Endothelial cell of umbilical vein (primary cell): ENCODE data around the gene SLCO2A1. TPM values are rescaled to one million over a fixed set of nuclear protein-coding genes. Genes with fewer than 3 reads are reported as not detected.

Experiments used
- BruUV-seq: library from RNA; stranded (reverse); fragments of 400-500 nt; replicated peaks from 2 replicates; lab custom pipeline; 2021; lab: Mats Ljungman, UMichigan
- CTCF ChIA-PET: fragments of 300-600, 350-600 bp; sonication (Branson Sonifier 250); formaldehyde crosslinking; loops from one replicate; lab custom pipeline; 2021; ENCODE audit warnings: antibody characterized with exemption, inconsistent platforms; lab: Charles Lee
- POLR2A ChIA-PET: fragments of 300-600, 350-600 bp; sonication (Branson Sonifier 250); formaldehyde crosslinking; loops from one replicate; lab custom pipeline; 2021; ENCODE audit warnings: antibody characterized with exemption, inconsistent platforms; lab: Charles Lee
- DNase-seq: peaks from one replicate; pipeline ENCODE4 v3.0.0-alpha.2; 2011; ENCODE audit warnings: low read depth, low spot score
- FAIRE-seq: peaks from 2 replicates; lab custom pipeline; 2011; peaks lifted over from hg19 to GRCh38; lab: Jason Lieb, UNC
- H2AFZ ChIP-seq: 2 replicates; pipeline ENCODE4 v1.6.0; 2012; ENCODE audit warnings: low read depth, low read length, control low read depth, inconsistent platforms
- H3K27ac ChIP-seq: 2 replicates; pipeline ENCODE4 v1.5.1; 2011; ENCODE audit warnings: low read depth, mild to moderate bottlenecking, control low read depth, low read length, moderate library complexity; ENCODE audit not compliant: insufficient read depth
- H3K27me3 ChIP-seq, 2 experiments: 2 replicates each; pipeline versions ENCODE4 v1.6.0 to v1.6.1; 2011; ENCODE audit warnings: low read length in 2 of 2, mixed read lengths in 1 of 2; ENCODE audit not compliant: control insufficient read depth in 2 of 2, insufficient read depth in 2 of 2
- H3K36me3 ChIP-seq, 2 experiments: 2 replicates in 1 of 2; 3 replicates in 1 of 2; pipeline ENCODE4 v1.5.1; 2011; ENCODE audit warnings: low read length in 2 of 2, mild to moderate bottlenecking in 1 of 2, moderate library complexity in 1 of 2; ENCODE audit not compliant: control insufficient read depth in 2 of 2, insufficient read depth in 2 of 2; ENCODE audit errors: extremely low read depth in 1 of 2
- H3K4me1 ChIP-seq: 3 replicates; pipeline ENCODE4 v1.5.1; 2011; ENCODE audit warnings: mild to moderate bottlenecking, low read length; ENCODE audit not compliant: control insufficient read depth, insufficient read depth; ENCODE audit errors: extremely low read depth
- H3K4me2 ChIP-seq: 2 replicates; pipeline ENCODE4 v1.6.1; 2011; ENCODE audit warnings: low read length, control low read depth, mixed read lengths; ENCODE audit not compliant: insufficient read depth
- H3K4me3 ChIP-seq, 3 experiments: fragments of 200-600 bp in 1 of 3; sonication (generic), shearing (Covaris generic) in 1 of 3; replicated peaks in 1 of 3; 2 replicates each; pipeline ENCODE4 v1.5.1; 2011 to 2016; ENCODE audit warnings: control low read depth in 3 of 3, low read length in 3 of 3, mild to moderate bottlenecking in 2 of 3, inconsistent platforms in 1 of 3, low read depth in 1 of 3, moderate library complexity in 1 of 3; ENCODE audit not compliant: insufficient read depth in 1 of 3
- H3K79me2 ChIP-seq: 2 replicates; pipeline ENCODE4 v1.6.0; 2012; ENCODE audit warnings: low read length, inconsistent platforms; ENCODE audit not compliant: control insufficient read depth, insufficient read depth
- H3K9ac ChIP-seq: replicated peaks from 2 replicates; pipeline ENCODE3; 2011; ENCODE audit warnings: low read length, control low read depth; ENCODE audit not compliant: insufficient read depth; ENCODE audit errors: extremely low read depth
- H3K9me1 ChIP-seq: replicated peaks from 3 replicates; pipeline ENCODE4 v1.6.0; 2011; ENCODE audit warnings: mild to moderate bottlenecking, low read length; ENCODE audit not compliant: control insufficient read depth, insufficient read depth; ENCODE audit errors: extremely low read depth
- H3K9me3 ChIP-seq: replicated peaks from 2 replicates; pipeline ENCODE4 v1.5.1; 2012; ENCODE audit warnings: low read length, inconsistent platforms; ENCODE audit not compliant: control insufficient read depth, insufficient read depth
- H4K20me1 ChIP-seq: replicated peaks from 2 replicates; pipeline ENCODE3; 2011; ENCODE audit warnings: mild to moderate bottlenecking, low read length; ENCODE audit not compliant: control insufficient read depth, insufficient read depth; ENCODE audit errors: extremely low read depth
- EZH2 ChIP-seq: IDR thresholded peaks from 2 replicates; pipeline ENCODE4 v1.6.1; 2012; ENCODE audit warnings: borderline replicate concordance, low read depth, mild to moderate bottlenecking, moderate library complexity, low read length, inconsistent platforms; ENCODE audit not compliant: severe bottlenecking
- FOS ChIP-seq: IDR thresholded peaks from 2 replicates; pipeline ENCODE4 v1.6.1; 2011; ENCODE audit warnings: mild to moderate bottlenecking, low read length, moderate library complexity, borderline replicate concordance; ENCODE audit not compliant: insufficient read depth
- GATA2 ChIP-seq: IDR thresholded peaks from 2 replicates; pipeline ENCODE4 v1.7.0; 2011; ENCODE audit warnings: low read depth, mild to moderate bottlenecking, moderate library complexity, mixed read lengths, low read length; ENCODE audit not compliant: insufficient read length, insufficient read depth
- JUN ChIP-seq: IDR thresholded peaks from 2 replicates; pipeline ENCODE4 v1.6.1; 2011; ENCODE audit warnings: borderline replicate concordance, low read depth; ENCODE audit not compliant: insufficient read length, insufficient read depth
- MYC ChIP-seq: IDR thresholded peaks from one replicate; pipeline ENCODE4 v1.6.1; 2011; ENCODE audit warnings: mild to moderate bottlenecking, low read depth, low read length
- POLR2A ChIP-seq: IDR thresholded peaks from 2 replicates; pipeline ENCODE4 v1.6.1; 2012; ENCODE audit warnings: low read depth, mild to moderate bottlenecking, control low read depth, low read length
- POLR2AphosphoS5 ChIP-seq: IDR thresholded peaks from 2 replicates; pipeline ENCODE4 v1.6.1; 2012; ENCODE audit warnings: low read depth, mild to moderate bottlenecking, control low read depth, low read length, moderate library complexity; ENCODE audit not compliant: insufficient read depth
- dilution Hi-C: fragments of 300-500 bp; cut with MboI; formaldehyde crosslinking; loops from one replicate; pipeline ENCODE4 v1.15.0; 2019; ENCODE audit warnings: low sequenced_read_pairs; ENCODE audit not compliant: extremely low pct_ligation_motif_present
- intact Hi-C: fragments of 100-400 bp; cut with micrococcal nuclease; formaldehyde crosslinking; loops from one replicate; pipeline ENCODE4 v1.10.0; 2022
- polyA plus RNA-seq, 4 experiments: library from polyadenylated mRNA; depleted of rRNA in 3 of 4; stranded (reverse) in 3 of 4; unstranded in 1 of 4; fragments of >200 nt; gene quantifications; 2 replicates each; pipeline versions ENCODE4 v1.2.1 to v1.2.3, GENCODE V29; 2011 to 2012; ENCODE audit warnings: missing spikeins in 1 of 4
- total RNA-seq: library from RNA; stranded (reverse); gene quantifications from 2 replicates; pipeline ENCODE4 v1.2.3, GENCODE V29; 2021
- TF ChIP-seq, protein P1 (sequence below): IDR thresholded peaks from 2 replicates; pipeline ENCODE4 v1.6.1; 2011; ENCODE audit not compliant: insufficient read depth, insufficient read length
- TF ChIP-seq, protein P2 (sequence below), 2 donors: IDR thresholded peaks; 1 replicate in 1 of 2; 2 replicates in 1 of 2; pipeline ENCODE4 v1.5.1; 2011; ENCODE audit warnings: low read length in 2 of 2, mild to moderate bottlenecking in 2 of 2, moderate library complexity in 2 of 2, control low read depth in 1 of 2, inconsistent platforms in 1 of 2, low read depth in 1 of 2; ENCODE audit not compliant: insufficient read depth in 1 of 2; ENCODE audit errors: extremely low read depth in 1 of 2

SLCO2A1 gene
- total and polyA plus RNA-seq, 2 donors (not counting 3 experiments of a cell fraction or from before 2014, with no cell fraction given): 1.4 to 11.9 TPM

DNA sequence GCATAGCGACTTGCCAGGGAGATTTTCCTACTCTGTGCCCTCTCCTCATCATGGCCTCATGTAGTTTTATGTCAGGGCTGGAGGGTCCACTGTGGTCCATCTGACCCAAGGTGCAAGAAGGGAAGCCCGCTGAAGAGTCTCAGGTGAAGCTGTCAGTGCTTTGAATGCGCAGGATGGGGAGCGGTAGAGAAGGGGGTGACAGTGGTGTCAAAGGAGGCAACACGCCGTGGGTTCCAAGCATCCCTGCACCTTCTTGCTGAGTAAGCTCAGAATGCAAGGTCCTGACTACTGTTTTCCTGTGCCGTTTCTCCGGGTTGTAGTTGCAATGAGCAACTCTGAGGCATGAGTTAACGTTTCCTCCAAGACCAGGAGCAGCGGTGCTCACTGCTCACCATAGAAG lies 89.2 kb downstream of the SLCO2A1 start:
- H3K27me3 ChIP-seq: no peaks in the 10 kb centered on the region
- no peak overlapping the region for H3K4me3 ChIP-seq
- no peaks in the 10 kb centered on the region for H3K9me1 ChIP-seq
- TF ChIP-seq POLR2AphosphoS5: no peak
- no peak for TF ChIP-seq FOS
- TF ChIP-seq, protein P1, sequence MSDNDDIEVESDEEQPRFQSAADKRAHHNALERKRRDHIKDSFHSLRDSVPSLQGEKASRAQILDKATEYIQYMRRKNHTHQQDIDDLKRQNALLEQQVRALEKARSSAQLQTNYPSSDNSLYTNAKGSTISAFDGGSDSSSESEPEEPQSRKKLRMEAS: no peak
- no peak for FAIRE-seq
- no TSS peak for BruUV-seq
- no peak overlapping the region for H2AFZ ChIP-seq
- H3K4me1 ChIP-seq: peaks cover 40% of the 10 kb centered on the region
- DNase-seq: no peak
- H3K4me2 ChIP-seq: no peak overlapping the region
- H3K79me2 ChIP-seq: no peaks in the 10 kb centered on the region
- H3K9ac ChIP-seq: no peak overlapping the region
- ChIA-PET POLR2A (no interaction called here), CTCF (interaction anchor here (1.3 to 8.6 kb wide), 6 partner anchors 10 to 272 kb away, joined by 3 to 82 read pairs (median 5); no protein-coding TSS in a partner anchor)
- H3K9me3 ChIP-seq: no peaks in the 10 kb centered on the region
- intact Hi-C loops: loop anchor here (5.0 to 10.0 kb wide), 2 partner anchors 366 to 422 kb away; partner anchors contain the start of gene CDV3
- H4K20me1 ChIP-seq: no peaks in the 10 kb centered on the region
- H3K36me3 ChIP-seq: no peaks in the 10 kb centered on the region
- dilution Hi-C loops: loop anchor here (25.0 kb wide), 1 partner anchor 272 kb away; no protein-coding TSS in a partner anchor
- no peak overlapping the region for H3K27ac ChIP-seq

DNA sequence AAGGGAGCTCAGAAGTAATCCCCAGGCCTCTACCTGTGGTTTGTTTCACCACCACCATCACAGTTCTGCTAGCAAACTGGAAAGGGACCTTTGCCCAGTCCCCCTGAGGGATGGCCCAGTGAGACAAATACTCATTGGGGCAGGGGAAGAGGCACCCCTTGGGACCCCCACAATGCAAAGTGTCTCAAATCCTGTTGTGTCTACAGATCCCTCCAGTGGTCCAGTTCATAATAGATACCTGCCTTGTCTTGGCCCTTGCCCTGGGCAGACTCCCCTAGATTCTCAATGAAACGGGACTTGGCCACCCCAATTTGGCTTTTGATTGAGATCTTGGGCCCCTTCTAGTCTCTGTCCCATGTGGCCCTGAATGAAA lies 90.3 kb downstream of the SLCO2A1 start:
- CTCF ChIA-PET: interaction anchor here (0.9 to 8.6 kb wide), 7 partner anchors 9 to 273 kb away, joined by 3 to 82 read pairs (median 3); no protein-coding TSS in a partner anchor

More for the DNA sequence above, 90.3 kb downstream of the SLCO2A1 start:
- Histone ChIP-seq H3K4me3 (no peak overlapping the region), H3K4me2 (no peak overlapping the region), H3K9ac (no peak overlapping the region), H3K4me1 (peaks cover 29% of the 10 kb centered on the region), H2AFZ (no peak overlapping the region), H3K9me1 (no peaks in the 10 kb centered on the region), H3K36me3 (no peaks in the 10 kb centered on the region), H4K20me1 (no peaks in the 10 kb centered on the region), H3K9me3 (no peaks in the 10 kb centered on the region), H3K27ac (no peak overlapping the region), H3K79me2 (no peaks in the 10 kb centered on the region), H3K27me3 (no peaks in the 10 kb centered on the region)
- FAIRE-seq (no peak), DNase-seq (no peak)
- intact Hi-C loops: loop anchor here (2.0 kb wide), 1 partner anchor 99 kb away; no protein-coding TSS in a partner anchor
- TF ChIP-seq, protein P1: no peak
- TF ChIP-seq POLR2AphosphoS5 (no peak), JUN (no peak), GATA2 (no peak), MYC (no peak), FOS (no peak), POLR2A (no peak), EZH2 (no peak)
- TF ChIP-seq, protein P2, sequence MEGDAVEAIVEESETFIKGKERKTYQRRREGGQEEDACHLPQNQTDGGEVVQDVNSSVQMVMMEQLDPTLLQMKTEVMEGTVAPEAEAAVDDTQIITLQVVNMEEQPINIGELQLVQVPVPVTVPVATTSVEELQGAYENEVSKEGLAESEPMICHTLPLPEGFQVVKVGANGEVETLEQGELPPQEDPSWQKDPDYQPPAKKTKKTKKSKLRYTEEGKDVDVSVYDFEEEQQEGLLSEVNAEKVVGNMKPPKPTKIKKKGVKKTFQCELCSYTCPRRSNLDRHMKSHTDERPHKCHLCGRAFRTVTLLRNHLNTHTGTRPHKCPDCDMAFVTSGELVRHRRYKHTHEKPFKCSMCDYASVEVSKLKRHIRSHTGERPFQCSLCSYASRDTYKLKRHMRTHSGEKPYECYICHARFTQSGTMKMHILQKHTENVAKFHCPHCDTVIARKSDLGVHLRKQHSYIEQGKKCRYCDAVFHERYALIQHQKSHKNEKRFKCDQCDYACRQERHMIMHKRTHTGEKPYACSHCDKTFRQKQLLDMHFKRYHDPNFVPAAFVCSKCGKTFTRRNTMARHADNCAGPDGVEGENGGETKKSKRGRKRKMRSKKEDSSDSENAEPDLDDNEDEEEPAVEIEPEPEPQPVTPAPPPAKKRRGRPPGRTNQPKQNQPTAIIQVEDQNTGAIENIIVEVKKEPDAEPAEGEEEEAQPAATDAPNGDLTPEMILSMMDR (IDR thresholded peaks at IDR 0.05; ENCODE audit: extremely low read depth in 1 of 2, insufficient read depth in 1 of 2, low read depth in 1 of 2, low read length in 2 of 2): no peak
- dilution Hi-C loops: loop anchor here (25.0 kb wide), 1 partner anchor 273 kb away; no protein-coding TSS in a partner anchor
- no TSS peak for BruUV-seq
- POLR2A ChIA-PET: no interaction called here
